IPS DF 4.7 (cell line): ENCODE results near the gene SUSD1.
"Not testable (repeated sequence)": the region's sequence is repeated elsewhere in the genome, so short reads cannot be mapped to it uniquely, and the experiment has no call there.

Experiments
- DNase-seq: peaks from one replicate; pipeline ENCODE4 v3.0.0-alpha.2; 2013; ENCODE audit warnings: low spot score; ENCODE audit errors: extremely low read depth

The SUSD1 gene

DNA sequence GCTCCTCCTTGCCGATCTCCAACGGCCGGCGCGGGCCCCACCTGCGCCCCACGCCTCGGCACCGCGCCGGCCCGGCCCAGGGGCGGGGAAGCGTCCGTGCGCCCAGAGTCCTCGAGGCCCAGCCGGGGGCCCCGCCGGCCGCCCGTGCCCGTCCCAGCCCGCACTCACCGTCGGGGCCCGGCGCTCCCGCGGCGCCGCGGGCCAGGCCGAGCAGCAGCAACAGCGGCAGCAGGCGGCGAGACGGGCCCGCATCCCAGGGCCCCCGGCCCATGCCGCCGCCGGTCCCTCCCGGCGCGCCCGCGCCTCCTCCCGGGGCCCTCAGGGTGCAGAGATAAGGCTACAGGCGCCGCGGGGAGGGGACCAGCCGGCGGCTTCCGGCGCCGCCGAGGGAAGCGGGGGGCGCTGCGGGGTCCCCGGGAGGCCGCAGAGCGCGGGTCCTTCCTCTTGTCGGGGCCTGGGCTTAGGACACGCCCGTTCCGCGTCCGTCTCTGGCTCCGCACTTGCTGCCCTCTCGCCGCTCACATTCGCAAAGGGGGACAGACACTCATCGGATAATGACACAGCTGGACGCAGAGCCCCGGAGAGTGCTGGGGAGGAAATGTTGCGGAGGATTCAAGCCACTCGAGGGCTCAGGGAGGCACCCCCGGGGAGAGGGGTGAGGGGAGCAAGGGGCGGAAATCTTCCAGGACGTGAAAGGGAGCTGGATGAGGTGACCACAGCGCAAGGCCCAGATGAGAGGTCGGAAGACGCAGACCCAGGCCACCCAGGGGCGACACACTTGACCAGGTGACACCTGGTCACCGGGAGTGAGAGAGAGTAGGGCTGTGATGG is at the start of gene SUSD1:
TSS of gene SUSD1 (minus strand) at position 333 of the 831 bp plus-strand sequence. CDS start at position 271, 62 bp downstream.
- DNase-seq: no peak

- no peak for DNase-seq
These were observed 49.5 kb upstream of the SUSD1 start for GRCh38 chr9:112224401-112225289.

- DNase-seq: no peak
These were observed 43.8 kb upstream of the SUSD1 start for GRCh38 chr9:112218908-112219307.

GRCh38 chr9:112212926-112213325 is 37.8 kb upstream of the SUSD1 start:
- no peak for DNase-seq

DNA sequence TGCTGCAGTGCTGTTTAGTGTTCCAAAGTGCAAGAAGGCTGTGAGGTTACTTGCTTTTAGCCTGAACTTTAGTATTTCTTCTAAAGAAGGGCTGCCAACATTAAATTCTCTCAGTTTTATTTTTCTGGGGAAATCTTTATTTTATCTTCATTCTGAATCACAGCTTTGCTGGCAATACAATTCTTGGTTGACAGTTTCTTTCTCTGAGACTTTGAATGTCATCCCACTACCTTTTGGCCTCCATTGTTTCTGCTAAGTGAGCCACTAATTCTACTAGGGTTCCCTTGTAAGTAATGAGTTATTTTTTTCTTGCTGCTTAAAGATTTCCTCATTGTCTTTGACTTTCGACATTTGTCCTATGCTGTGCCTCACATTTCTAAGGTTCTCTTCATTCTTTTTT is 32.4 kb upstream of the SUSD1 start:
- DNase-seq: no peak

DNA sequence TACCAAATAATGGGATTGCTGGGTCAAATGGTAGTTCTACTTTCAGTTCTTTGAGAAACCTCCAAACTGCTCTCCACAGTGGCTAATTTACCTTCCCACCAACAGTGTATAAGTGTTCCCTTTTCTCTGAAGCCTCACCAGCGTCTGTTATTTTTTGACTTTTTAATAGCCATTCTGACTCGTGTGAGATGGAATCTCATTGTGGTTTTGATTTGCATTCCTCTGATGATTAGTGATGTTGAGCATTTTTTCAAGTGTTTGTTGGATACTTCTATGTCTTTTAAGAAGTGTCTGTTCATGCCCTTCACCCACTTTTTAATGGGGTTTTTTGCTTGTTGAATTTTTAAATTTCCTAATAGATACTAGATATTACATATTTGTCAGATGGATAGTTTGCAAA is 28.4 kb upstream of the SUSD1 start:
- no peak for DNase-seq

- no peak for DNase-seq
These were observed 25.6 kb upstream of the SUSD1 start for GRCh38 chr9:112200711-112201110.

DNA sequence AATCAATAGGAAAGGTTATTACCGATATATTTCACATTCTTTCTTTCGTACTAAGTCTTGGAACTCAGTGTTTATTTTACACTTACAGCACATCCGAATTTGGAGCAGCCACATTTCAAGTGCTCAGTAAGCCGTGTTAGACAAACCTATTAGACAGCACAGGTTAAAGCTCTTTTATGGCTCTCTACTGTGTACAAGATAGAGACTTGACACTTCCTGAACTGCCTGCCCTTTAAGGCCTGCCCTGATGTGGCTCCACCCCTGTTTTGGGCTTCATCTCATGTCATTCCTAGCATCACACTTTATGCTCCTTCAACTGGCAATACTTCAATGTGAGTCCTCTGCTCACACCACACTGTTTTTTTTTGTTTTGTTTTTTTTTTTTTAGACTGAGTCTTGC is 23.5 kb upstream of the SUSD1 start:
- DNase-seq: no peak

GRCh38 chr9:112194969-112195431 is 19.9 kb upstream of the SUSD1 start:
- DNase-seq: no peak

DNA sequence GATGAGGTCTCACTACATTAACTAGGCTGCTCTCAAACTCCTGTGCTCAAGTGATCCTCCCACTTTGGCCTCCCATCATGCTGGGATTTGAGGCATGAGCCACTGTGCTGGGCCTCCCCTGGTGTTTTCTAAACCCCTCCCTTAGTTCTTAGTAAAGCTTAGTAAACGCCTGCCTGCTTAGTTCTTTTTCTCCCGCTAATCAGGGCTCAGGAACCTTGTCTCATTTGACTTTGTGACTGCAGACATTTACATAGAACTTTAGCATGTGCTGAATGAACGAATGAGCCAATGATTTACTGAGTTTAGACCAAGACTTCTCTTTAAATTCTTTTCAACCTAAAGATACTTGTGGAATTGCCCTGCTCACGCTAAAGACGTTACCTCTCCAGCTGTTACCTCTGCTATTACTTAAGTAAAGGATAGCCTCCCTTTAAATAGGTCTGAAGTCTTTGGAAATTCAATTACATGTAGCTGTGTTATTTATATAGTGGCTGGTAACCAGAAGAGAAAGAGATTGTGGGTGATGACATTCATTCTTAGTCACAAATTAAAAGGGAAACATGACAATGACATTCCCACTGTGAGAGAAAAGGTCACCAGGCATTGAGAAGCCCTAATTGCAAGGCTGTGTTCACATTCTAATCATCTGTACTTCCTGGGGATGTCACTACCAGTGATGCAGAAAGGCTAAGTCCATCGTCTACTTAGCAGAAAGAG is 18.6 kb upstream of the SUSD1 start:
- DNase-seq: no peak

- DNase-seq: not testable (repeated sequence)
These were observed 15.2 kb upstream of the SUSD1 start for GRCh38 chr9:112190320-112190719.

GRCh38 chr9:112188884-112189283 is 13.8 kb upstream of the SUSD1 start:
- DNase-seq: no peak

GRCh38 chr9:112187404-112187803 is 12.3 kb upstream of the SUSD1 start:
- no peak for DNase-seq

DNA sequence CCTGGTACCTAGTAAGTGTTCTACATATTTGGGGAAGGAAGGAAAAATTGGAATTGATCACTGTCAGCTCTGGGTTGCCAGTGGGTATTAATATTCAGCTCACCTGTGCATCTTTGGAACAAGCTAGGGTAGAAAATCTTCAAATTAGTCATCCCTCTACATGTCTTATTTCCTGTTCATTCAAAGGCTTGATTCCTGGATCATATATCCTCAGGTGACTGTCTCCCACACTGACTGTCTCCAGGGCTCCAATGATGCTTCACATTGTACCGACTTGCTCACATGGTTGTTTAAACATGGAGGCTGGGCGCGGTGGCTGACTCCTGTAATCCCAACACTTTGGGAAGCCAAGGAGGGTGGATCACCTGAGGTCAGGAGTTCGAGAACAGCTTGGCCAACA is 11.6 kb upstream of the SUSD1 start:
- DNase-seq: no peak

GRCh38 chr9:112184946-112185345 is 9.8 kb upstream of the SUSD1 start:
- DNase-seq: no peak

DNA sequence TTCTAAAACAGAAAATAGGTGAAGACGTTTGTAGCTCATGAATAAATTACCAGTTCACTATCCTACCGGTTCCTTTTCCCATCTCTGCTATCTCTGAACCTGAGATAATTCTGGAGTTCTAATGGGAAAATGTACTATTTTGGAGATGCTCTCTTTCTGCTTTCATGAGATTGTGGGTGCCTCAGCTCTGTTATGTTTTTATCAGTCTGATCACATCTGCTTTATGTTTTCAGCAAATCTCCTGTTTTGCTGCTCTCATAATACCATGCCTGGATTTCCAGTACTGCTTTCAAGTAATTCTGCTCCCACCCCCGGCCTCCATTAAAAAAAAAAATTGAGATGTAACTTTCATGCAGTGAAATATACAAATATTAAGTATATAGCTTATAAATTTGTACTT is 9.1 kb upstream of the SUSD1 start:
- DNase-seq: no peak

DNA sequence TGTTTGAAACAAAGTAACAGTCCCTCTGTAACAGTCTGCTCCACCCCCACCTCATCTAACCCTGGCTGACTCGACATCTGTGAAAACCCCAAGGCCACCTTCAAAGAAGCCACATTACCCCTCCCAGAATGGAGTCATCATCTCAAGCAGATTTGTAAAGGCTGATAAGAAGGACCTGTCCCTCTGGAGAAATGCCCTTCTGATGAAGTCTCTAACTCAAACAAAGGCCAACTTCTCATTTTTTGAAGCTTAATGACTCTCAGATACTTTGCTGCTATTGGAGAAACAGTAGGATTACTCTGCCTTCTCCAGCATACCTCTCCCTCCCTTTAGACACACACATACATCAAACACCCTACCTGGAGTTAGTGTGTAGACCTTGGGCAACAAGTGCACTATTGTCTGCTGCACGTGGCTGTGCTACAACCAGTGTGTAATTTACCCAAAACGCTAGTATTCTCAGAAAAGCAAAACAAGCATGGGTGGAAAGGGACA is 5.3 kb upstream of the SUSD1 start:
- no peak for DNase-seq

- DNase-seq: no peak
These were observed 4.7 kb upstream of the SUSD1 start for GRCh38 chr9:112179816-112180215.

GRCh38 chr9:112176524-112176923 is 1.4 kb upstream of the SUSD1 start:
- no peak for DNase-seq

DNA sequence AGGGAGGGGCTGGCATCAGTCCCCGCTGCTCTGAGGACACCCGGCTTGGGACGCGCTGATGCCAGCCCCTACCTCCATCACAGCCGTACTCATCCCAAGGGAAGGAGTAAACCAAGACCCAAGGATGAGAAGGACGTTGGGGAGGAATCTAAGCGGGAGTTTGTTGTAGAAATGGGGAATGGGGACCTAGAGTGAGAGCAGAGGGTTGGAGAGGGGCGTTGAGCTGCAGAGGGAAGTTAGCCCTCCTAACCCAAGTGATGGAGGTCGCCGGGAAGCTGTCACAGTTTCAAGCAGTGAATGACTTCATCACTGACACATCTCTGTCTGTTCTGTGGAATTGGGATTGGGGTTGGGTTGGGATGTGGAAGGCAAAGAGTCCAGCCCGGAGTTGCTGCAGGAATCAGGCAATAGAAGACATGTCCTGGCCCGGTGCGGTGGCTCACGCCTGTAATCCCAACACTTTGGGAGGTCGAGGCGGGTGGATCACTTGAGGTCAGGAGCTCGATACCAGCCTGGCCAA is 759 bp upstream of the SUSD1 start:
- DNase-seq: no peak
